GM19463 (cell line): ENCODE data around the gene MYL2.
"Not testable (repeated sequence)": the region's sequence is repeated elsewhere in the genome, so short reads cannot be mapped to it uniquely, and the experiment has no call there.

Experiments used
- ATAC-seq: cut with Tn5 transposase; IDR thresholded peaks from one replicate; pipeline ENCODE4 v1.9.1; 2021; ENCODE audit warnings: mild to moderate bottlenecking, moderate library complexity; ENCODE audit not compliant: unreplicated experiment

The MYL2 gene, protein sequence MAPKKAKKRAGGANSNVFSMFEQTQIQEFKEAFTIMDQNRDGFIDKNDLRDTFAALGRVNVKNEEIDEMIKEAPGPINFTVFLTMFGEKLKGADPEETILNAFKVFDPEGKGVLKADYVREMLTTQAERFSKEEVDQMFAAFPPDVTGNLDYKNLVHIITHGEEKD

DNA sequence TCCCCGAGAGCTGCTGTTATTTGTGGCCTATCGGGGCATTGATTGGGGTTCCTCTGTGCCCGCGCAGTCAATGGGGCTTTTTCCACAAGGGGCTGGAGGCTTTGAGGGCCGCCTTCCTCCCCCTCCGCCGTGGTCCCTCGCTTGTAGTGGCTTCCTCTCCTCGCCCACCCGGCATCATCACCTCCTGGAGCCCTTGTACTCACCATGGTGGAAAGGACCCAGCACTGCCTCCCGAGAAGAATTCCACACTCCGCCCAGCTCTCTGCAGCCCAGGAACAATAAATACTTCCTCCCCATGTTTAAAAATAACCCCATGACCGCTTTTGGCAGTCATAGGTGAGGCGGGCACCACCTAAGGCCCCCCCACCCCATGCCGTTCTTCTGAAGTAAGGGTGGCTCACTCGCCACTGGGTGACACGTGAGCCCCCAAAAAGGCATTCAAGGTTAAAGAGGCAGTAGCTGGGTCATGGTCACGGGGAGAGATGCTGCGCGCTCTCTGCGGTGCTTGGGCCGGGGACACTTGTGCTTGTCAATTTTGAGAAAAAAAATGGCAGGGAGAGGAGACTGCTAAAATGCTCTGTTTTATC is at the start of gene MYL2:
Gene MYL2 (minus strand): TSS at position 256 of the 587 bp plus-strand sequence. CDS start 50 bp downstream, at position 206.
- ATAC-seq = no peak

GRCh38 chr12:110966081-110966760 is 45.8 kb upstream of the MYL2 start:
- ATAC-seq = no peak

DNA sequence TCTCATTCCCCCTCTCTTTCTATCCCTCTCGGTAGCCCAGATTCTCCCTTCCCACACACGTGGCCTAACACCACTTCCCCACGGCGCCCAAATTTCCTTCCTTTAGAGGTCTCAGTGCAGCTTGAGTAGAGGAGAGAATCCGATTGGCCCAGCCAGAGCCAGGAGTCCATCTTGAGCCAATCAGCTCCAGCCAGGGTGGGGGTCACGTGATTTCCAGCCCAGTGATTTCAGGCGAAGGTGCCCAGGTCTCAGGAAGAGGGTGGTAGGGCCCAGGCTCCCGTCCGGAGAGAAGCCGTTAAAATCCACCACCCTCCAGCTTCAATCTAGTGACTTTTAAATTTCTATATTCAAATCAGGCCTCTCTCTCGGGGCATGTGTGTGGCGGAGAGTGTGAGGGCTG is 45.2 kb upstream of the MYL2 start:
- ATAC-seq = no peak

- ATAC-seq = no peak
Measured at GRCh38 chr12:110960795-110961194, 40.4 kb upstream of the MYL2 start.

DNA sequence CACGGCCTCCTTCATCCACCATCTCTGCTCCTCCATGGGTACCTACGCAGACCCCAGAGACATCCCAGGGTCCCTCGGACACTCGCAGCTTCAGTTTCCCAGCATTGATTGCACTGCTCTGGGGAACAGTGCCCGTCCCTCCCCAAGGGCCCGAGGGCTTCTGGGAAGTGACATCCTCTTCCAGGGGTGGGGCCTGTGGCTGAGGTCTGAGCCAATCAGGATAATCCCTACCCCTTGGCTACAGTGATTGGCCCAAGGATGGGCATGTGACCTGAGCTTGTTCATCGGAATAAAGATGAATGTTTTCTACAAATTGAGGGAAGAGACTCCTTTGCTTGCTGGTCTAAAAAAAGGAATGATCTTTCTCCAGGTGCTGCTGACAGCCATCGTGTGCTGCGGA is 37.3 kb upstream of the MYL2 start:
- ATAC-seq = no peak

- ATAC-seq = no peak
Measured at GRCh38 chr12:110957159-110957558, 36.8 kb upstream of the MYL2 start.

- not testable (repeated sequence) for ATAC-seq
Measured at GRCh38 chr12:110950867-110951266, 30.5 kb upstream of the MYL2 start.

DNA sequence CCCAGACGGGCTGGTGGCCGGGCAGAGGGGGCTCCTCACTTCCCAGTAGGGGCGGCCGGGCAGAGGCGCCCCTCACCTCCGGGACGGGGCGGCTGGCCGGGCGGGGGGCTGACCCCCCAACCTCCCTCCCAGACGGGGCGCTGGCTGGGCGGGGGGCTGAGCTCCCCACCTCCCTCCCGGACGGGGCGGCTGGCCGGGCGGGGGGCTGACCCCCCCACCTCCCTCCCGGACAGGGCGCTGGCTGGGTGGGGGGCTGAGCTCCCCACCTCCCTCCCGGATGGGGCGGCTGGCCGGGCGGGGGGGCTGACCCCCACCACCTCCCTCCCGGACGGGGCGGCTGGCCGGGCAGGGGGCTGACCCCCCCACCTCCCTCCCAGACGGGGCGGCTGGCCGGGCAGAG is 30.1 kb upstream of the MYL2 start:
- ATAC-seq = not testable (repeated sequence)

GRCh38 chr12:110948041-110948440 is 27.7 kb upstream of the MYL2 start:
- no peak for ATAC-seq

DNA sequence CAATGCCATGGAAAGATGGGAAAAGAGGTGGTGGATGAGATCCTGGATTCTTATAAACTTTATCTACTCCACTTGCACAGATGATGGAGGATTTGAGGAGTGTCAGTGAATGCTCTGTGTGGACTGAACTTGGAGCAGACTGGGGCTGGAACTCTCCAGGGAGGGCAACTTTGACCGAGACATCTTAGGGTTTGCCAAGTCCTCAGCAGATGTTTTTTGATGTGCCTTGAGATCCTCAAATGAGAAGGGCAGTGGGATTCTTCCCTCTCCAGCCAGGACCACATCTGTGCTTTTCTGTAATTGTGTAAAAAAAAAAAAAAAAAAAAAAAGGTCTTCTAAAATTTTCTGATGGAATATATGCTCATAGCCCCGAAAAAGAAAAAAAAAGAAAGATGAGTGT is 23.0 kb upstream of the MYL2 start:
- ATAC-seq = no peak

DNA sequence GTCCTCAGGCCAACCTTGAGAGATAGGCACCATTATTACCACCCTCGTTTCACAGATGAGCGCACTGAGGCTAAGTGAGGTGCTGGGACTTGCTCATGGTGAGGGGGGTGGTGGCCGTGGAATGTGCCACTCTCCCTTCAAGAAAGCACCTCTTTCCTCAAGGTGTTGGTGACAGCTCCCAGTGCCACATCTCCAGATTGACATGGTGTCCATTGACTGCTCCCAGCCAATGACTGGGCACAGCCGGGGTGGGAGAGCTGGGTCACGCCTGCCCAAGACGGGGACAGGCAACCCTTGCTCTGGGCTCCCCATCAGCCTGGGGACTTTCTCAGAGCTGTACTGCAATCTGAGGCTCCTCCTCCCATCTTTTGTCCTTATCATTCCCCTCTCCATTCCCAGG is 21.0 kb upstream of the MYL2 start:
- no peak for ATAC-seq

DNA sequence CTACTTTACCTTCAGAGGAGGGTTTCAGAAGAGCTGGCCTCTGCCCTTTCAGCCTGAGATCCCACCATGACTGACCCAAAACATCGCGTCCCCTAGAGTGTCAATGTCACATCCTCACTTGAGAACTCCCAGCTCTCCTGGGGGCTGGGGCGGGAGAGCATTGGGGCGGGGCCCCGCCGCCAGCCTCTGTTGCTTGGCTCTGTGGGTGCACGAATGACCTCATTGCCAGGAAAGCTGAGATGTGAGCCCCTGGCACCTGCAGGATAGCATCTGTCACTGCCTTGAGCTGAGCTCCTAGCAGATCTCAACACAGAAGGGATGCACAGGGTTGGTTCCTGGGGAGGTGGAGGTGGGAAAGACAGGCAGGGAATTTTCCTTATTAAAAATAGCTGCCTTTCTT is 20.6 kb upstream of the MYL2 start:
- ATAC-seq = no peak

- ATAC-seq = no peak
Measured at GRCh38 chr12:110940296-110940695, 19.9 kb upstream of the MYL2 start.

DNA sequence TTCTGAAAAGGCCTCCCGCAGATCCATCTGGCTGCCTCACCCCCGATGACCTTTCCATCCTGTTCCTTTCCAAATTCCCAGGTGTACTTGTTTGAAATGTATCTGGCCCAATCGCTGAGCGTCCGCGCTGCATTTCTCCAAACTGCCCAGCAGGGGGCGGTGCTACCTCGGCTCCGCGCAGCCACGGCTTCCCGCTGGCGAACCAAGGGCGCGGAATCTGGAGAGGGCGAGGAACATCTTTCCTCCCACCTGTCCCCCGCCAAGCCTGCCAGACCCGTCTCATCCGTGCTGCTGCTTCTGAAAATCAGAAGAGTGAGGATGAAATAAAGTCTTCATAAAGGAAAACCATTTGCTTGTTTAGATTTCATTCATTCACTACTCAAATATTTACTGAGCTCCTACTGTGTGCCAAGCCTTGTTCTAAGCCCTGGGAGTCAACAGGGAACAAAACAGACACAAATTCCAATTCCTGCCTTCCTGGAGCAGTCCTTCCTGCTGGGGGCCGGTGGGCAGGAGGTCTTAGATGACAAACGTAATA is 16.8 kb upstream of the MYL2 start:
- ATAC-seq = no peak

- no peak for ATAC-seq
Measured at GRCh38 chr12:110936367-110937103, 16.2 kb upstream of the MYL2 start.

DNA sequence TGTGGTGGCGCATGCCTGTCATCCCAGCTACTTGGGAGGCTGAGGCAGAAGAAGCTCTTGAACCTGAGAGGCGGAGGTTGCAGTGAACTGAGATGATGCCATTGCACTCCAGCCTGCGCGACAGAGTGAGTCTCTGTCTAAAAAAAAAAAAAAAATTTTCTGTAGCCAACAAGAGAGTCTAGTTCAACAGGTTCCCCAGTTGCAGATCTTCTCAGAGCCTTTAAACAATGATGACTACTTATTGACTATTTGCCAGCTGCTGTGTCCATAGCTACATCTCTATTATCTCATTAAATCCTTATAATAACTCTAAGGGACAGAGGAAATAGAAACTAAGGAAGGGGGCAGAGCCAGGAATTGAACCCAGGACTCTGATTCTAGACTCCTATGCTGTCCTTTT is 15.2 kb upstream of the MYL2 start:
- no peak for ATAC-seq

- ATAC-seq = no peak
Measured at GRCh38 chr12:110934093-110934852, 13.9 kb upstream of the MYL2 start.

DNA sequence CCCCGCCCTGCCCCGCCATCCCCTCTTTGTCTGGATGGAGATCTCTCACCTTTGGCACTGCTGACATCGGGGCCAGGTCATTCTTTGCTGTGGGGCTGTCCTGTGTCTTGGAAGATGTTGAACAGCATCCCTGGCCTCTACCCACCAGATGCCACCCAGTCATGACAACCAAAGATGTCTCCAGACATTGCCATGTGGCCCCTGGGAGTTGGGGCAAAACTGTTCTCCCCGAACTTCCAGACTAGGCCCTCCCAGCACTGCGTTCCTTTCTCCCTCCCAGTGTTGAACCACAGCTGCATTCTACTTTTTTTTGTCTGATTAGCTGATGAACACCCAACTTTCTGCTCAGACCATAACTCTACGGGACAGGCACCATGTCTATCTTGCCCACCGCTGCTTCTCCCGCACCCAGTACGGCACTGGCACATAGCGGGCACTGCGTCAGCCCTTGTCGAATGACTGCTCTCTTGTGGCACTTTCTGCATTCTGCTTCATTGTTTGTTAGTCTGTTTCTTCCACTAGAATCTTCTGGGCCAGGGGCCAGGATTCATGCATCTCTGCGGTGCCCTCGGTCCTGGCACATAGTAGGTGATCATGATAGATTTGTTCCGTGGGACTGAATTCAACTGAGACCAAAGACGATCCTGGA is 13.1 kb upstream of the MYL2 start:
- no peak for ATAC-seq

- no peak for ATAC-seq
Measured at GRCh38 chr12:110932046-110932445, 11.7 kb upstream of the MYL2 start.

GRCh38 chr12:110931315-110931728 is 10.9 kb upstream of the MYL2 start:
- no peak for ATAC-seq
